GM21825 (cell line): Measurements from ENCODE around the gene PHOSPHO2.

ENCODE experiments used
- ATAC-seq: cut with Tn5 transposase; IDR thresholded peaks from one replicate; pipeline ENCODE4 v1.9.1; 2021; ENCODE audit warnings: mild to moderate bottlenecking, moderate library complexity; ENCODE audit not compliant: unreplicated experiment

The PHOSPHO2 gene, protein sequence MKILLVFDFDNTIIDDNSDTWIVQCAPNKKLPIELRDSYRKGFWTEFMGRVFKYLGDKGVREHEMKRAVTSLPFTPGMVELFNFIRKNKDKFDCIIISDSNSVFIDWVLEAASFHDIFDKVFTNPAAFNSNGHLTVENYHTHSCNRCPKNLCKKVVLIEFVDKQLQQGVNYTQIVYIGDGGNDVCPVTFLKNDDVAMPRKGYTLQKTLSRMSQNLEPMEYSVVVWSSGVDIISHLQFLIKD

DNA sequence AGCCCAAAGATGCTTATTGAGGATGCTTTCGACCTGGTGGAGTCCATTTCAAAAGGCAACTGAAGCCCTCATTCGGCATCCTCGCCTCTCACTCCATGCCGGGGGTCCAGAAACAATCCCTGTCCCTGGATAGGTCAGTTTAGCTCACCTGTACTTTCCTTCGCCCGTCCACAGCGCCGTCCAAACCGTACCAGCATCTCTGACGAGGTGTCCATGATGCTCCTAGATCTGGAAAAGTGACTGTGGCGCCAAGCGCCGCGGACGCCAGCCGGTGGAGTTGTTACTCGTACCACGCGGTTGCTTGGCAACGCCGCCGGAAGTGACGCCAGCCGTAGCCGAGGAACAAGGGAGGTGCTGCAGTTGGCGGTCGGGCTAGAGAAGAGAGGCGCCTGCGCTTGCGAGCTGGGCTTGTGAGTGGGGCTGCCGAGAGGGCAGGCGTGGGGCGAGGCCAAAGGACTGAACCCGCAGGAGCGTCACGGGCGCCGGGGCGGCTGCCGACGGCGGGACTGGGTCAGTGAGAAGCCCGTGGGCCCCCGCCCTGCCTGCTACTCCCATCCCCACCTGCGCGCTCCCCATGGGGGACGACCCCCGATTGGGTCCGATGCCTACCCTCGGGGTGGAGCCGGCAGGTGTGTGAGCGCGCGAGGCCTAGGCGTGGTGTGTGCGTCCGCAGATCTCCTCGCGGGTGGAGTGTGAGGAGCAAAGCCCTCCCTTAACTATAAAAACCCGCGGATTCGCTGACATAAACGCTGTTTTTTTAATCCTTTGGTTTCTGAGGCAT lies at the start of gene PHOSPHO2, which contains the start of gene CFAP210:
Gene PHOSPHO2 (plus strand): TSS at position 357 of the 781 bp plus-strand sequence. CDS start 6,503 bp downstream, outside the sequence.
Gene CFAP210 (minus strand): TSS at position 293 of the 781 bp plus-strand sequence. CDS start 78 bp downstream, at position 215.
- peak; percentile 99 for ATAC-seq

DNA sequence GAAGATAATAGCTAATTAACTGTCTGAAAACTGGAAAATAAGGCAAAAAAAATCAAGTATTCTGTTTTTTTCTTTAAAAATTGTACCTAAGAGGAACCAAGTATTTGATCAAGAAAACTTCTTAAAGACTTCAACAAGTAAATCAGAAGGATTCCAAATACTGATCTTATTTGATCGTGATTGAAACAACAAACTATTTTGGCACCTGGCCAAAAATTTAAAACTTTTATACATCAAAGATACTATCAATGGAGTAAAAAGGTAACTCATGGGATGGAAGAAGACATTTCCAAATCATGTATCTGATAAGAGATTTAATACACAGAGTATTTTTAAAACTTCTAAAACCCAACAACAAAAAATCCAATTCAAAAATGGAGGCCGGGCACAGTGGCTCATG lies 46.8 kb upstream of the PHOSPHO2 start:
- no peak for ATAC-seq

DNA sequence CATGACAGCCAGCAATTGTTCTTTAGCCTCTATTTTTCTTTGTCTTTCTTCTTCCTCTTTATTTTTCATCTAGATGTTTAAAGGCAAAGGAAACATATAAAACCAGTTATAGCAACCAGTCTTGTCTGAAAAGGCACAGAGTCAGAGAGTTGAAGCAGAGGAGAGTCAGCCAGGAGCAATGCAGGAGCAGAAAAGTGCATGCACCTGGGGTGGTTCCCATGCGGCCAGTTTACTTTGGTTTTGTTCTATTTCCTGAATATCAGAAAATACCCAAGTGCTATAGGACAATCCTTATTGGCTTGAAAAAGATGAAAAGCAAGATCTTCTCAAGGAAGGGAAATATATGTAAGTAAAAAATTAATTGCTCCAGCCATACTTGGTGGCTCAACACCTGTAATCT lies 45.0 kb upstream of the PHOSPHO2 start:
- no peak for ATAC-seq

DNA sequence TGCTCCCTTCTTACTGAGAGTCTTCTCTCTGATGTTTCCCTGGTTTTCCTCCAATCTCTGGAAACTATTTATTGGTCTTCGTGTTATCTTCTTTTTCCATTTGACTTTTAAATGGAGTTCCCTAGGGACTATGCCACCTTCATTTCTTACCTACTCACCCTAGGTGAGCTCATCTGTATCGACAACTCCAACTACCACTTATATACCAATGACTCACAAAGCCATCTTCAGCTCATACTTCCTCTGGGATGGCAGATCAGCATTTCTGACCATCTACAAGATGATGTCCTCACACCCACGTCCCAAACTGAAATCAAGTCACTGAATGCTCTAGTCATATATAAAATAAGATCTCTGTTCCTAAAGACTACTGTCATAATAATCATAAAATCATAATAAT lies 40.6 kb upstream of the PHOSPHO2 start:
- no peak for ATAC-seq

DNA sequence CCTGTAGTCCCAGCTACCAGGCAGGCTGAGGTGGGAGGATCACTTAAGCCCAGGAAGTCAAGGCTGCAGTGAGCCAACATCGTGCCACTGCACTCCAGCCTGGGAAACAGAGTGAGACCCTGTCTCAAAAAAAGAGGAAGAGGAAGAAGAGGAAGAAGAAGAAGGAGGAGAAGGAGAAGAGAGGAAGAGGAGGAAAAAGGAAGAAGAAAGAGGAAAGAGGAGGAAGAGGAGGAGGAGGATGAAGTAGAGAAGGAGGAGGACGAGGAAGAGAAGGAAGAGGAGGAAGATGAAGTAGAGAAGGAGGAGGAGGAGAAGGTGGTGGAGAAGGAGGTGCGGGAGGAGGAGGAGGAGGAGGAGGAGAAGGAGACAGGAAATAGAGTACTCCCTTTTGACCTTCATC lies 38.1 kb upstream of the PHOSPHO2 start:
- no peak for ATAC-seq

DNA sequence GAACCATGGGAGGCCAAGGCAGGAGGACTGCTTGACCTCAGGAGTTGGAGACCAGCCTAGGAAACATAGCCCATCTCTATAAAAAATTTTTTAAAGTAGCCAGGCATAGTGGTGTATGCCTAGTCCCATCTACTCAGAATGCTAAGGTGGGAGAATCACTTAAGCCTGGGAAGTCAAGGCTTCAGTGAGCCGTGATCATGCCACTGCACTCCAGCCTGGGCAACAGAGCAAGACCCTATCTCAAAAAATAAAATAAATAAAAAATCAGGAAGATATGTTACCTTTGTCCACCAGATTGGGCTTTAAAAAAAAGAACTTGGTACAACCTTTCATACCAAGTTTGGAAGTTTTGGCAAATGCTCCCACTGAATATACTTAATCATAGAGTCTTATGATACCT lies 35.4 kb upstream of the PHOSPHO2 start:
- no peak for ATAC-seq

DNA sequence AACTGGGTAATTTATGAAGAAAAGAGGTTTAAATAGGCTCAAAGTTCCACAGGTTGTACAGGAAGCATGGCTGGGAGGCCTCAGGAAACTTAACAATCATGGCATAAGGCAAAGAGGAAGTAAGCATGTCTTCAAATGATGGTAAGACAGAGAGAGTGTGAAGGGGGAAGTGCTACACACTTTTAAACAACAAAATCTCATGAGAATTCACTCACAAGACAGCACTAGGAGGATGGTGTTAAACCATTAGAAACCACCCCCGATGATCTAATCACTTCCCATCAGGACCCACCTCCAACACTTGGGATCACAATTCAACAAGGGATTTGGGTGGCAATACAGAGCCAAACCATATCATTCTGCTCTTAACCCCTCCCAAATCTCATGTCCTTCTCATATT lies 34.9 kb upstream of the PHOSPHO2 start:
- no peak for ATAC-seq

DNA sequence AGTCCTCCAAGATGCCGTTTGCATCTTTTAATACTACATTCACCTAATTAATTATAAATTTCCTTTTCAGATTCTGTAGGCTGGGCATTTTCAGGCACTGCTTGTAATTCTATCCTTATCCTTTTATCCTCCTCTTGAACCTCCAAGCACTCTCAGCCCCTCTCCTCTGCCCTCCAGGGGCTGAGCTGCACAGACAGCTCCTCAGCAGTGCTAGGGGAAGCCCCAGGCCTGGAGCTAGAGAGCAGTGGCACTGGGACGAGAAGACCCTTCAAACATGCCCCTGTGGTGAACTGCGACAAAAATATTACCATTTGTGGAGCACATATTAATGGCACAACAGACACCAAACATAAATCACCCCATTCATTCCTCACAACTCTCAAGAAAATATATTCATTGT lies 33.0 kb upstream of the PHOSPHO2 start:
- ATAC-seq, result no peak

DNA sequence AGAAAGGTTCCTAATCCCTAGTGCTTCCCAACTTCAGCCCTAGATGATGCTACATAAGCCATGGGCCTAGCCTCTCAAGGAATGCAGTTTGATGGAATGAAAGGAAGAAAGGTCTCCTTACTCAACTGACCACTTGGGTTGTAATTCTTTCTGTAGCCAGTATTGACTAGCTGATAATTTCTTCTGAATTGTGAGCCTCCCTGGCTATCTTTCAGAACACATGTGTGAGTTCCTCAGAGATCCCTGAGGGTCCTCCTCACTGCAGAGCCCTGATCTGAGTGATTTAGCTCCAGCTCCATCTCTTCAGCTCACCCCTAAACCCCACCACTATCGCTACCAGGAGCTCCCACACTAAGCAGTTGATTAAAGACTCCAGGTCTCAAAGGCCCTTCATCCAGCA lies 31.5 kb upstream of the PHOSPHO2 start:
- no peak for ATAC-seq

DNA sequence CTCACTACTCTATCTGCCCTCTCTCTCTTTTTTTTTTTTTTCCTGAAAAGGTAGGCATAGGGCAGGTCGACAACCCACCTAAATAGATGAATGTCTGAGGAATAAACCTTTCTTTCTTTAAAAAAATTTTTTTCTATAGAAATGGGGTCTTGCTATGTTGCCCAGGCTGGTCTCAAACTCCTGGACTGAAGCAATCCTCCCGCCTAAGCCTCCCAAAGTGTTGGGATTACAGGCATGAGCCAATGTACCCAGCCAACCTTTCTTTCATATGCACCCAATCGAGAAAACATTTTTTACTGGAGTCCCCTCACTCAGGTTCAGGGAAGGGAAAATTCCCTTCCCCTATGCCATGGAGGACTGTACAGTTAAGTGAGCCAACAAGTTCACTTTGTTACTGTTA lies 31.0 kb upstream of the PHOSPHO2 start:
- ATAC-seq, result no peak

DNA sequence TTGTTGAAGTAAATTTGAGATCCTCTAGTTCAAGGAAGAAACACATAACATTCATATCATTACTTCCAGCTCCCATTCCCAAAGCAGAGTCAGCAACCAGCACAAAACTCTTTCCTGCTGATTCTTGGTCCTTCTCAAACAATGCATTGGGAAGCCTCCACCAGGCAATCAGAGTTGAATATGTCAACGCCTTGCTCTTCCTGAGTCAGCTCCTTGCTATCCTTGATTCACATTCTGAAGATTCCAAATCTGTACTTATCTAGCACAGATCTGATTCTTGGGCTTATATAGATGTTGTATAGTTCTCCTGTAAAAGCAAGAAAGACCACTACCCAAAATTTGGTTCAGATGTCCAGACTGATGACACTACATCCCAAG lies 29.7 kb upstream of the PHOSPHO2 start:
- no peak for ATAC-seq

DNA sequence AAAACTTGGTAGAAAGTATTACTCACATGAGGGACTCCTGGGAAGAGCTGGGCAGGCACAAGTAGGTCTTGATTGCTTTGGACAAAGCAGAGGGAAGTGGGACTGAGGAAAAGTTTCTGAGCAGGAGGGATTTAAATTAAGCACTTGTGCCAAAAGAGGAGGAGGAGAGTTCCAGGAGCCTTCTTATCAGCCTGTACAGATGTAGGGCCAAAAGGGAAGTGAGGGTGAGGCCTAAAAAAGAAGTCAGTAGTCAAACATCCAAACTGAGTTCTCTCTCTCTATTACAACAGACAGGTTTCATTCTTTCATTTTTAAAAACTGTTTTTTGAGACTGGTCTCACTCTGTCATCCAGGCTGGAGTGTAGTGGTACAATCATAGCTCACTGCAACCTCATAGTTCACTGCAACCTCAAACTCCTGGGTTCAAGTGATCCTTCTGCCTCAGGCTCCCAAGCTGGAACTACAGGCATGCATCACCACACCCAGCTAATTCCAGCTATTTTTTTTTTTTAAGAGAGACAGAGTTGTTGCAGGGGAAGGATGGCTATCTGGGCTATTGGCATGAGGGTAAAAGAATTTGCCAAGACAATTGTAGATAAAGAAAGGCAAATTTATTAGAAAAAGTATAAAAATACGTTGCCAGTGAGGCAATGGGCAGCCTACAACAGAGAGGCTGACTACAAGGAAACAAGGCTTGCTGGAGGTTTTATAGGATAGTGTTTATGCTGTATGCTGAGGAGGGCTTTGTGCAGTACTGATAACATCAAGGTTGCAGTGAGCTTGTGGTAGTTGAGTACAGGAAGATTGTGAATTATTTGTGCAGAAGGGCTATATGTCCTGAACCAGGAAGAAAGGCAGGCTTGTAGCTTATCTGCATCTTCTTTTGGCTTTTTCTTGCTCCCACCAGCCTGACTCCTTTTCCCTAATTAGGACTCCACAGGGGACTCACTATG lies 29.0 kb upstream of the PHOSPHO2 start:
- no peak for ATAC-seq

DNA sequence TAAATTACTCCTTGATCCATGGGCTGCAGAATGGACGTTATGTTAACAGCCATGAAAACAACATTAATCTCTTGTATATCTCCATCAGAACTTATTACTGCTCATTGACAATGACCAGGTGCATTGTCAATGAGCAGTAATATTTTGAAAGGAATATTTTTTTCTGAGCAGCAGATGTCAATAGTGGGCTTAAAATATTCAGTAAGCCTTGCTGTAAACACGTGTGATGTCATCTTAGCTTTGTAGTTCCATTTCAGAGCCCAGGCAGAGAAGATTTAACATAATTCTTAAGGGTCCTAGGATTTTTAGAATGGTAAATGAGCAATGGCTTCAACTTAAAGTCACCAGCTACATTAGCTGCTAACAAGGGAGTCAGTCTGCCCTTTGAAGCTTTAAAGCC lies 26.7 kb upstream of the PHOSPHO2 start:
- ATAC-seq, result no peak

DNA sequence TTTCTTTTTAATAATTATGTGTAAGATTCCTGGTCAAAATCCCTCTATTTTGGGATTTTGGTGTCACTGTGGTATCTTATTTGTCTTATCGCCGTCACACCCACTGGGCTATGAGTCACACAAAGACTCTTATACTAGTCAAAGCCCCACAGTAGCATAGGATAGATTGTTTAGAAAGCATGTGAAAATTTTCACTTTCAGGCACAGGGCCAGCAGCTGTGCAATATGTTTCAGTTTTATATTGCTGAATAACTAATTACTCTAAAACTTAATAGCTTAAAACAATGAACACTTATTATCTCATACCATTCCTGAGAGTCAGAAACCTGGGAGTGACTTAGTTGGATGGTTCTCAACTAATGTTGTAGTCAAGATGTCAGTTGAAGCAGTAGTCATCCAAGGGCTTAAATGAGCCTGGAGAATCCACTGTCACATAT lies 24.0 kb upstream of the PHOSPHO2 start:
- ATAC-seq, result no peak

DNA sequence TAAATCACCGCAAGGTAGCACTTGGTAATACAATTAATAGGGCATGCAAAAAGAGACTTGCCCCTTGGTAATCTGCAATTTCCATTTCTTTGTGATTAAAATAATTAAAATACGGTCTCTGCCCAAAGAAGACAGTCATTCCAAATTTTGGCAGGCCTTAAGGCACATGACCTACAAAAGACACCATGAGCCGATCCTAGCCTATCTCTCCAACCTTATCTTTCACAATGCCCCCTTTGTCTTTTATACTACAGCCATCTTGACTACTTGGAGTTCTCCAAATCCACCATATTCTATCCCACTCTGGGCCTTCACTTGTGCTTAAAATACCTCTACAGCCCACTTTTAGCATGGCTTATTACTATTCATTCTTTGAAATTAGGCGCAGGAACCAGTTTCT lies 23.3 kb upstream of the PHOSPHO2 start:
- no peak for ATAC-seq

DNA sequence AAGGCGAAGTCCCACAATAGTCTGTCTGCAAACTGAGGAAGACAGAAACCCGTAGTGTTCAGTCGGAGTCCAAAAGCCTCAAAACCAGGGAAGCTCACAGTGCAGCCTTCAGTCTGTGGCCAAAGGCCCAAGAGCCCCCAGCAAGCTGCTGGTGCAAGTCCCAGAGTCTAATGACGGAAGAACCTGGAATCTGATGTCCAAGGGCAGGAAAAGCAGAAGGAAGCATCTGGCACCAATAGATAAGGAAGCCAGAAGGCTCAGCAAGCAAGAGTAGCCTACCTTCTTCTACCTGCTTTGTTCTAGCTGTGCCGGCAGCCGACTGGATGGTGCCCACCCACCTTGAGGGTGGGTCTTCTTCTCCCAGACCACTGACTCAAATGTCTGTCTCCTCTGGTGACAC lies 21.9 kb upstream of the PHOSPHO2 start:
- ATAC-seq, result no peak

DNA sequence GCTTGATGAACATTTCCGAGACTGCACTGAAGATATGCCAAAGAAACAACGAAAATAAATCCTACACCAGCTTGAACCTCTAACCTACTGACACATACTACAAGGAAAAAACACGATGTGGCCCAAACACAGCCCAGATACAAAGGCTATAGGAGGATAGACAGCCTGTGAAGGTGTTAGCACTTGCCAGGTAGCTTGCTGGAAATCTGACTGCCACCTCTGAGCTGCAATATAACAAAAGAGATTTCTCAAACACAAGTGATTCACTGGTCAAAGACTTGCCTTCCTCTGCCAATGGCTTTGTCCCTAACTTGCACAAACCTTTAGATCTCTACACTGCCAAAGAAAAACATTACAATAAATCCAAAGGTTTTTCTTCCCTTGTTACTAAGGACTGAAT lies 21.2 kb upstream of the PHOSPHO2 start:
- ATAC-seq, result no peak

DNA sequence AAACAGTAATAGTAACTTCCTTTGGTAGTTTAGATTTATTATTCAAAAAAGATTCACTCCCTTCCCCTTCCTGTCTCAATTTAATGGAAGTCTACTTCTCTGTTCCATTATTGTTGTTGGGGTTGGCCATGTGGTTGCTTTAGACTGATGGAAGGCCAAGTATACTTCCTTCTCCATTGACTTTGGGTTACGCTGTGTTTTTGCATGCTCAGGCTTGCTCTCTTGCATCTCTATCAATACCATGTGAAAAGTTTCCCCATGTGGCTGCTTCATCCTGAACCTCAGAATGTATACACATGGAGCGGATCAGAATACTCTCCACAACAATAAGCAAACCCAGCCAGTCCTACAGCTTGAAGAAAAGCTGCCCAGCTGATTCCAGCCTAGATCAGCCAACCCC lies 20.3 kb upstream of the PHOSPHO2 start:
- no peak for ATAC-seq

DNA sequence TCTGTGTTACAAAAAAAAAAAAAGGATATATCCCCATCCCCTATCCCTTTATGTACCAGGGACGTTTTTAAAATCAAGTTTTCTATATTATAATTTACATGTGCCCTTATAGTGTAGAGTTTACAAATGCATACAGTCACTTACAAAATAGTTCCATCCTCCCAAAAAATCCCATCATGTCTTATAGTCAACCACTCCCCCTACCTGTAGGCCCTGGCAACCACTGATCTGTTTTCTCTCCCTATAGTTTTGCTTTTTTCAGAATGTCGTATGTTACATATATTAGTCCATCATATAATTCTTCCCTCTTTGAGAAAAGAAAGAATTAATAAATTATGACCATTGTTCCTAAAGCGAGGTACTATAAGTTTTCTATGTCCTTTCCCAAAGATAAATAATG lies 17.9 kb upstream of the PHOSPHO2 start:
- ATAC-seq, result no peak

DNA sequence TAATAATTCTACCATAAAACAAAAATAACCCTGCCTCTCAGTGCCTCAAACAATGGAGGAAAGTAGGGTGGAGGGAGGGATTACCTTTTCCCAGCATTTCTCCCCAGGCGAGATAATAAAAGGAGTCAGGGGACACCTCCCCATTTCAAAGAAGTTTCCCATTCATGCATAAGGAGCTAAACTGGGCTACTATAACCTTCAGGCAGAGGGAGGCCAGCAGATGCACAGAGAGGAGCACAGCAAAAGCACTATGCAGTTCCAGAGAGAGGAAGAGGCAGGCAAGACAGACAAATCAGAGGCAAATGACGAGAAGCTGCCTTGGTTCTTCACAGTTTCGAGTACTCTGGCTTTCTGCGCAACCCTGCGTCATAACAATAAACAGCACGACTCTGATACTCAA lies 17.4 kb upstream of the PHOSPHO2 start:
- no peak for ATAC-seq

DNA sequence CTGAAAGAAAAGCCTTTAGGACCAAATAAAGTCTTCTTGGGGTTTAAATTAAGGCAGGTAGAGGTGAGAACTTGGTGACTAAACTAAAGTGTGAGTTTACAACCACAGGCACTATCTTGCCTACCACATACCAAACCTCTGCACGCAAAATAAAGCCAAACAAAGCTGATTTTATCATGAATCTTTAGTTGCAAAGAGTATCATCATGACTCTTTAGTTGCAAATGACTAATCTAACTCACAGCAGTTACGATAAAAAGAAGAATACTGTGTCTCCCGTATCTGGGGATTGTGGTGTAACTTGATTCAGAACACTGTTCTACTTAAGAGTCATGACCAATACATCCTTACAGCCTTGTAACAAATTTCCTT lies 11.2 kb upstream of the PHOSPHO2 start:
- no peak for ATAC-seq
